Right forelimb (tissue), 1 donor: ENCODE data around the gene ZFTA.

Source experiments
- DNase-seq: peaks from one replicate; pipeline ENCODE4 v3.0.0-alpha.2; 2018

The ZFTA gene

DNA sequence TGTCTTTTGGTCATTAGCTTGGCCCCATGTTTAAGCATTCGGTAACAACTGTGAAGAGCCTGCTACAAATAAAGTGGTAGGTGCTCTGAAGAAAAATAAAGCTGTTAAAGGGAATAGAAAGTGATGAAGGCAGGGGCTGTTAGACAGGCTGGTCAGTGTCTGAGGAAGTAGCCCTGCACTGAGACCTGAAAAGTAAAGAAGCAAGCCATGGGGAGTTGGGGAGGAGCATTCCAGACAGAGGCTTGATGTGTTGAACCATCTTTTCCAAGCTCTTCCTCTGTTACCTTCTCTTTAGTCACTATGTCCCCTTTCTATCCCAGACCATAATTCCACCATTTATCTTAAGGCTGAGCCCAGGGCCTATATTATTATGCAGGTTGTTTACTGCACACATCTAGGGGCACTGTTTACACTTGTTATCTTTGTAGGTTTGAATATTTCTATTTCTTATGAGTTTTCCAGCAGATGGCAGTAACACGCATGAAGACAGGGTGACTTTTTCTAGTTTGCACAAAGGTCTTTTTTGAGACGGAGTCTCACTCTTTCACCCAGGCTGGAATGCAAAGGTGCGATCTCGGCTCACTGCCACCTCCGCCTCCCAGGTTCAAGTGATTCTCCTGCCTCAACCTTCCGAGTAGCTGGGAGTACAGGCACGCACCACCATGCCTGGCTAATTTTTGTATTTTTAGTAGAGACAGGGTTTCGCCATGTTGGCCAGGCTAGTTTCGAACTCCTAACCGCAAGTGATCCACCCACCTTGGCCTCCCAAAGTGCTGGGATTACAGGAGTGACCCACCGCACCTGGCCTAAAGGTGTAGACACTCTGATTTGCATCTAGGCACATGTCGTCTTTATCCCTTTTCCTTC lies 23.0 kb downstream of the ZFTA start:
- no peak for DNase-seq

DNA sequence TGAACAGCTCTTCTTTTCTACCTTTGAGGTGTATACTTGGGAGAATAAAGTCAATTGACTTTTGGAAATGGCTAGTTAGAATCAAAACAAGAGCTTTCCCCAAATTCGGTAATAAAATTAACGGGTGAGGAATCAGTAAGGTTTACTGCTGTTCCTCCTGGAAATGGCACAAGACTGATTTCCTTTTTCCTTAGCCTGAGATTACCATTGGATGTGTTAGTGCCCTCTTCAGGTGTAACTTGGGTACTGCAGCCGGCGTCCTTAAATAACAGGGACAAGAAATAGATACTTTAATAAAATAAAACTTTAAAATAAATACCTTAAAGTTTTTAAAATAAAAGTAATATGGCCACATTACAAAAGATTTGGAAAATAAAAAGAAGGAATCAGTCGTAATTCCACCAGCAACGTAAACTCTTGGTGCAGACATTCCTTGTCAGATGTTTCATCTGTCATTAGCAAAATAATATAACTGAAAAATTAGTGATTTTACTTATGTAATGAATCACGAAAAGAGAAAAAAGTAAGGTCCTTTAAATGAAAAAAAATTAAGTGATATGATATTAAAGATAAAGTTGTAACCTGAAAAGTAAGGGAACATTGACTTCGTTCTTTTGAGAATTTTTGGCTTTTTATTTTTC lies 29.7 kb downstream of the ZFTA start:
- DNase-seq, result peak; percentile 69

DNA sequence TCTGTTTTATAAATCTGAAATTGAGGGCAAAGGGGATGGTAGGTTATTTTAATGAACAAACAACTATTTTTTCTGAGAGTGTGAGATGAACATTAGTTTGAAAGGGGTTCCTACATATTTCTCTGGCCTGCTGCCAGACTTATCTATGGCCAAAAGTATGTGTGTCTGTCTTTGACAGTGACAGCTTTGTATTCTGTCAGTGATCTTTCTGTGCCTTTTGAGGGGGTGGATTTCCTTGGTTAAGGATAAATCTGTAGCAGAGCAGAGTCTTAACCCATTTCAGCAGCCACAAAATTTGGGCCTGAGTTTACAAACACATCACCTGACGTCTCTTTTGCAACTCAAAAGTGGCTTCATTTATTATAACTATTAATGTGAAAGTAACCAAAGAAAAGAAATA lies 30.9 kb downstream of the ZFTA start:
- no peak for DNase-seq

DNA sequence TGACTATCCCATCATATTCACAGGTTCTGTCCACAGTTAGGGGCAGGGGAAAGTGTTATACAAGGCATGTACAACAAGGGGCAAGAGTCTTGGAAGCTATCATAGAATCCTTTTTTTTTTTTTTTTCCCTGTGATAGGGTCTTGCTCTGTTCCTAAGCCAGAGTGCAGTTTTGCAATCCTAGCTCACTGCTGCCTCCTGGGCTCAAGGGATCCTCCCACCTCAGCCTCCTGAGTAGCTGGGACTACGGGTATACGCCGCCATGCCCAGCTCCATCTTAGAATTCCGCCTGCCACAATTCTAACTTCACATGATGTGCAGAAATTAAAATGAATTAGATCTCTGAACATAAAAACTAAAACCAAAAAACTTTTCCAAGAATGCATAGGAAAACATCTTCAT lies 31.7 kb downstream of the ZFTA start:
- DNase-seq, result no peak

DNA sequence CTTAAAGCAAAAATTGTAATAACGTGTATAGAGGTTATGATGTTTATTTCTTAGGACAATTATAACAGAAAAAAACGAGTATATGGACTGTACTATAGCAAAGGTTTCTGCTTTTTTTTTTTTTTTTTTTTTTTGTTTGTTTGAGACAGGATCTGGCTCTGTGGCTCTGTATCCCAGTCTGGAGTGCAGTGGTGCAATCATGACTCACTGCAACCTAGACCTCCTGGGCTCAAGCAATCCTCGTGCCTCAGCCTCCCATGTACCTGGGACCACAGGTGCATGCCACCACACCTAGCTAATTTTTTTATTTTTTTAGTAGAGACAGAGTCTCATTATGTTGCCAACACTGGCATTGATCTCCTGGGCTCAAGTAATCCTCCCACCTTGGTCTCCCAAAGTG lies 39.2 kb downstream of the ZFTA start:
- DNase-seq, result no peak

DNA sequence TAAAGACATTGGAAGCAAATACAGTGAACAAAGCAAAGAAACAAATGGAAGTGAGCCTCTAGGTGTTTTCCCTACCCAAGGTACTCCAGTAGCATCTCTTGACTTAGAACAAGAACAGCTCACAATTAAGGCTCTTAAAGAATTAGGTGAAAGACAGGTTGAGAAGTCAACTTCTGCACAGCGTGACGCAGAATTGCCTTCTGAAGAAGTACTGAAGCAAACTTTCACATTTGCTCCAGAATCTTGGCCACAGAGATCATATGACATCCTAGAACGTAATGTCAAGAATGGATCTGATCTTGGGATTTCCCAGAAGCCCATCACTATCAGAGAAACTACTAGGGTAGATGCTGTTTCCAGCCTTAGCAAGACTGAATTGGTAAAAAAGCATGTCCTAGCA lies 48.0 kb downstream of the ZFTA start:
- no peak for DNase-seq

DNA sequence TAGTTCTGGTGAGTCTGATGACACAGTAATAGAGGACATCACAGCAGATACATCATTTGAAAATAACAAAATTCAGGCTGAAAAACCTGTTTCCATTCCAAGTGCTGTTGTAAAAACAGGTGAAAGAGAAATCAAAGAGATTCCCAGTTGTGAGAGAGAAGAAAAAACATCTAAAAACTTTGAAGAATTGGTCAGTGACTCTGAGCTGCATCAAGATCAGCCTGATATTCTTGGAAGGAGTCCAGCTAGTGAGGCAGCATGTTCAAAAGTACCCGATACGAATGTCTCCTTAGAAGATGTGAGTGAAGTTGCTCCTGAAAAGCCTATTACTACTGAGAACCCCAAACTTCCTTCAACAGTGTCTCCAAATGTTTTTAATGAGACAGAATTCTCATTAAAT lies 48.6 kb downstream of the ZFTA start:
- no peak for DNase-seq

DNA sequence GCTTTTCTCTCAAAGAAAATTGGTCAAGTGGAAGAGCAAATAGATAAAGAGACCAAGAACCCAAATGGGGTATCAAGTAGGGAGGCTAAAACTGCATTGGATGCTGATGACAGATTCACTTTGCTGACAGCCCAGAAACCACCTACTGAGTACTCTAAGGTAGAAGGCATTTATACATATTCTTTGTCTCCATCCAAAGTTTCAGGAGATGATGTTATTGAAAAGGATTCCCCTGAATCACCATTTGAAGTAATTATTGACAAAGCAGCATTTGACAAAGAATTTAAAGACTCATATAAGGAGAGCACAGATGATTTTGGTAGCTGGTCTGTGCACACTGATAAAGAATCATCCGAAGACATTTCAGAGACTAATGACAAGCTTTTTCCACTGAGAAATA lies 49.6 kb downstream of the ZFTA start:
- DNase-seq, result no peak
